SKM-1 (cell line): Measurements from ENCODE around the gene DNAH2.

Experiments used
- DNase-seq: peaks from one replicate; lab custom pipeline; 2025; ENCODE audit not compliant: unreplicated experiment; lab: John Stamatoyannopoulos, UW

The DNAH2 gene

DNA sequence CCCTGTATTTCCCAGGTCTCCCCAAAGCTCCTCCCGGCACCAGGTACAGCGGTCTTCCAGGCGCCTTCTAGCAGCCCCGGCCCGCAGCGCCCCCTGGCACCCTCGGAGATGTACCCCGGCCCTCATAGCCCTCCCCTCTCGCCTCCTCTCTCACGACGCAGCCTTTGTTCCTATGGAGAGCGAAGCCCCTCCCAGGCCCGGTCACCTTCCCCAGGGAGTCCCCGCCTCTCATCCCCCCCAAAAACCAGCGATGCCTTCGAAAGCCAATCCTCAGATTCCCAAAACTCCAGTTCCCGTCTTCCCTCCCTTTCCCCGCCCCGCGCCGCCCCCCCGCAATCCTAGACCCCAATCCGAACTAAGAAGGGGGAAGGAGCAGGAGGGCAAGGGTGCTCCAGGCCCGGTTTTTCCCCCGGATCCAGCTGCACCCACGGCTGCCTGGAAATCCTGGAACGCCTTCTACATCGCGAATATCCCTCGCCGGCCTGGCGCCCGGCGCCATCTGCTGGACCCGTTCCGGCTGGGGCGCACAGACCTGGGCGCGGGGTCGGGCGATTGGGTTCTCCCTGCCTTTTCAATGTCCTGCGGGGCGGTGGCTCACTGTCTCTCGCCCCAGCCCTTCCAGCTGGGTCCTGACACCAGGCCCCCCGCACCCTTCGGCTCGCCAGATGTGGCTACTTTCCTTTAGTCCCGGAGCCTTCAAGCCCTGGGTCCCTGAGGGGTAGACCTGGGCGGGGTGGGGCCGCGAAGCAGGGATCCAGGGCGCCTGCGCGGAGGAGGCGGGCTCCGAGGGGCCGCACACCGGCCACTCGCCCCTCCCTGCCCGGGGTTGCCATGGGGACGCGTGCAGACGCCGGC is at the start of gene DNAH2:
DNAH2 (plus strand) TSS at position 844 of the 855 bp plus-strand sequence. CDS start 1,991 bp downstream, outside the sequence.
- DNase-seq, result no peak

DNA sequence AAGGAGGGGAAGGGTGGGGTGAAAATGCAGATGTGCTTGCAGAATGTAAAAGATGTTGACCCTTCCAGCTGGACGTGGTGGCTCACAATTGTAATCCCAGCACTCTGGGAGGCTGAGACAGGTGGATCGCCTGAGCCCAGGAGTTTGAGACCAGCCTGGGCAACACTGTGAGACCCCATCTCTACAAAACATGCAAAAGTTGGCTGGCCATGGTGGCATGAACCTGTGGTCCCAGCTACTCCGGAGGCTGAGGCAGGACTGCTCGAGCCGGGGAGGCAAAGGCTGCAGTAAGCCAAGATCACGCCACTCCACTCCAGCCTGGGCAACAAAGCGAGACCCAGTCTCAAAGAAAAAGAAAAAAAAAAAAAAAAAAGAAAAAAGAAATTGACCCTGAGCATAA is 49.1 kb upstream of the DNAH2 start:
- DNase-seq, result no peak

DNA sequence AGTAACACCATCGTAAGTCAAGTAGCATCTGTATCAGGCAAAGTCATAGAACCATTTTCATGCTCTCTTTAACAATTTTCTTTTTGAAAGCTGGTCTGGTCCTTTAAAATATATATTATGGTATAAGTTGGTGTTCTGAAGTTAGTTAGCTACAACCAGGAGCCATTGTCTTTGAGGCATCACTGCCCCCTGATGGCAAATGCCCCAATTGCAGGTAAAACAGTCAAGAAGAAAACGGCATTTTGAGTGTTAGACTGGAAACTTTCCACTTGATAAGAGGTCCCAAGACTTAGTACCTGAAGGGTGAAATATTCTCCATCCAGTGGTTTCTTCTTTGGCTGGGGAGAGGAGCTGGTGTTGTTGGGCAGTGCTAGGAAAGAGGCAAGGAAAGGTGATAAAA is 44.3 kb upstream of the DNAH2 start:
- DNase-seq, result no peak

GRCh38 chr17:7674934-7675333 is 42.6 kb upstream of the DNAH2 start:
- no peak for DNase-seq

DNA sequence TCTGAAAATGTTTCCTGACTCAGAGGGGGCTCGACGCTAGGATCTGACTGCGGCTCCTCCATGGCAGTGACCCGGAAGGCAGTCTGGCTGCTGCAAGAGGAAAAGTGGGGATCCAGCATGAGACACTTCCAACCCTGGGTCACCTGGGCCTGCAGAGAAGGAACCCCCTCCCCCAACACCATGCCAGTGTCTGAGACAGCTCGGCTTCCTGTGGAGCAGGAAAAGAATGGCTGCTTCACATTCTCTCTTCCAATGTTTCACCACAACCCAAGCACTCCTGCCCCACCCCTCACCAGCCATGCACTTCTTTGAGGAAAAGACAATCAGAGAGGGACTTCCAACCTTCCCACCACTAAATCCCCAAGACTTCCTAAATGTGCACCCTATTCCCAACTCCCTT is 41.0 kb upstream of the DNAH2 start:
- no peak for DNase-seq

DNA sequence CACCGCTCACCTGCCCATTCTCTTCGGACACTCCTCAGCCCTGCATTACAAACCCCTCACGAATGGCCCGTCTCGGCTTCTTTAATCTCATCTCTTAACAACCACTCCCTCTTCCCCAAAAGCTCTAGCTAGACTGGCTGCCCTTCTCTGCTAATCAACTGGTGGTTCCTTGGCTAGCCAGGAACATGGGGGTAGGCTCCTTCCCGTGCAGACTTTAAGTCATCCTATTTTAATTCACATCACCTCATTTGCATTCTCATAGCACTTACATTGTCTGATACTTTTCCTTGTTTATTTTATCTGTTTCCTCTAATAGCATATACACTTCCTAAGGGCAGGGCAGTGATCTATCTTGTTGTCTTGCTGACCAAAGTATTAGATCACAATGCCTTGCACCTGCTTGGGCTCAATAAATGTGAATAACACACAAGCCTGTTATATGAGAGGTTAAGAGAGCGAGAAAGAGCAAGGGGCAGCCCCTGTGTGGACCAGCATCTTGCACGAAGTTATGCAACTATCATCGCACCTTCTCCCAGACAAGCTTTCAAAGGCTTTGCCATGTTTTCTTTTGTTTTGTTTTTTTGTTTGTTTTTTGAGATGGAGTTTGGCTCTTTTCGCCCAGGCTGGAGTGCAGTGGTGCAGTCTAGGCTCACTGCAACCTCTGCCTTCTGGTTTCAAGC is 40.0 kb upstream of the DNAH2 start:
- no peak for DNase-seq

DNA sequence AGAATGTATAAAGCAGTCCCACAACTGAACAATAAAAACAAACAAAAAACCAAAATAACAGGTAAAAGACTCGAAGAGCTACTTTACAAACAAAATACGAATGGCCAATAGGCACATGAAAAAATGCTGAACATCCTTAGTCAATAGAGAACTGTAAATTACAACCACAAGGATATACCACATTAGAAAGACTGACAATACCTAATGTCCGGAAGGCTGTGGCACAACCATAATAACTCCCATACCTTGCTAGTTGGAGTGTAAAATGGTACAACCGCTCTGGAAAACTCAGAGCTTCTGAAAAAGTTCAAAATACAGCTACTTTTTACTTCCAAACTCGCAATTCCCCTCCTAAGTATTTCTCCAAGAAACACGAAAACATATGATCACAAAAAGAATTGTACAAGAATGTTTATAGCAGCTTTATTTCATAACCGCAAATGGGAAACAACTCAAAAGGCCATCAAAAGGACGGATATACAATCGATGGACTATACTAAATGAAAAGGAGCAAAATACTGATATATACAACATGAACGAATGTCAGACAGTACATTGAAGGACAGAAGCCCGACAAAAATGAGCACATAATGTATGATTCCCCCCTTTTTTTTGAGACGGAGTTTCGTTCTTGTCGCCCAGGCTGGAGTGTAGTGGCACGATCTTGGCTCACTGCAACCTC is 32.6 kb upstream of the DNAH2 start:
- no peak for DNase-seq

DNA sequence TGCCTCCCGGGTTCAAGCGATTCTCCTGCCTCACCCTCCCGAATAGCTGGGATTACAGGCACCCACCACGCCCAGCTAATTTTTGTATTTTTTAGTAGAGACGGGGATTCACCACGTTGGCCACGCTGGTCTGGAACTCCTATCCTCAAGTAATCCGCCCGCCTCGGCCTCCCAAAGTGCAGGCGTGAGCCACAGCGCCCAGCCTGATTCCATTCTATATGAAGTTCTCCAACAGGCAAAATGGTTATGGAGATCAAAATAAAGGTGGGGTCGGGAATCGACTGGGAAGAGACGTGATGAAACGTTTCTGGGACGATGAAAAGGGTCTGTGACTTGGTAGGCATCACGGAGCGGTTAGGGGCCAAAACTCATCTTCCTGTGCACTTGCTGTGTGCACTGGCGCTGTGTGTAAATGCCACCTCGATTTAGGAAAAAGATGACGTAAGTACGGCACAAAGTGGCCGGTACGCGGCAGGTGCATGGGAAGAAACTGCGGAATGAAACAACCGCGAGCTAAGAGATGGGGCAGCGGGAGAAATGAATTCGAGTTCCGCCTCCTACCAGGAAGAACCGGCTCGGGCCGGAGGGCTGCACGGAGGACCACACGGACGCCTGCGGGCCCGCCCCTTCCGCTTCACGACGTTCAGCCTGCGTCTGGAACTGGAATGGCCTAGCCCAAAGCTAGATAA is 31.9 kb upstream of the DNAH2 start:
- peak; percentile 34 for DNase-seq

DNA sequence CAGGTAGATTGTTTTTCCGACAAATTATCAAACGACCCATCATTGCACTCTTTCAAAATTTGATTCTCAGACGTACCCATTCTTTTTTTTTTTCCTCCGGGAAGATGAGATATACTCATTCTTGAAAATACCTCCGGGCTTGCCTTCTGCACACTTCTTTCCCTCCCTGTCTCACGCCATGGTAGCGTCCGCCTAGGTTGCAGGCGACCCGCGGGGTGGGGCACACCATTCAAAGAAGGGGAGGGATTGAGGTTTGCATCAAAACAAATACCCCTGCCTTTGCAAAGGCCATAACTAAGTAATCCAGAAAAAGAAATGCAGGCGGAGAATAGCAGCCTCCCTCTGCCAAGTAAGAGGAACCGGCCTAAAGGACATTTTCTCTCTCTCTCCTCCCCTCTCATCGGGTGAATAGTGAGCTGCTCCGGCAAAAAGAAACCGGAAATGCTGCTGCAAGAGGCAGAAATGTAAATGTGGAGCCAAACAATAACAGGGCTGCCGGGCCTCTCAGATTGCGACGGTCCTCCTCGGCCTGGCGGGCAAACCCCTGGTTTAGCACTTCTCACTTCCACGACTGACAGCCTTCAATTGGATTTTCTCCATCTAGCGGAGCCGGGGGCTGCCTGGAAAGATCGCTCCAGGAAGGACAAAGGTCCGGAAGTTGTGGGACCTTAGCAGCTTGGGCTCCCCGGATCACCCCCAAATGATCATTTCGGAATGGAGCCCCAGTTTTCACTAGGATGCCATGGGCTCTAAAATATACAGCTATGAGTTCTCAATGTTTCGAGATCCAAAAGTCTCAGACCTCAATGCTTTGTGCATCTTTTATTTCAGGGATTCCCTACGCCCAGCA is 31.1 kb upstream of the DNAH2 start:
- no peak for DNase-seq

- DNase-seq, result peak; percentile 55
These were observed 30.3 kb upstream of the DNAH2 start, which contains the start of gene TP53 for GRCh38 chr17:7687072-7687907. TP53 (minus strand) TSS chr17:7687490; CDS start chr17:7676594, 10,896 bp downstream.

DNA sequence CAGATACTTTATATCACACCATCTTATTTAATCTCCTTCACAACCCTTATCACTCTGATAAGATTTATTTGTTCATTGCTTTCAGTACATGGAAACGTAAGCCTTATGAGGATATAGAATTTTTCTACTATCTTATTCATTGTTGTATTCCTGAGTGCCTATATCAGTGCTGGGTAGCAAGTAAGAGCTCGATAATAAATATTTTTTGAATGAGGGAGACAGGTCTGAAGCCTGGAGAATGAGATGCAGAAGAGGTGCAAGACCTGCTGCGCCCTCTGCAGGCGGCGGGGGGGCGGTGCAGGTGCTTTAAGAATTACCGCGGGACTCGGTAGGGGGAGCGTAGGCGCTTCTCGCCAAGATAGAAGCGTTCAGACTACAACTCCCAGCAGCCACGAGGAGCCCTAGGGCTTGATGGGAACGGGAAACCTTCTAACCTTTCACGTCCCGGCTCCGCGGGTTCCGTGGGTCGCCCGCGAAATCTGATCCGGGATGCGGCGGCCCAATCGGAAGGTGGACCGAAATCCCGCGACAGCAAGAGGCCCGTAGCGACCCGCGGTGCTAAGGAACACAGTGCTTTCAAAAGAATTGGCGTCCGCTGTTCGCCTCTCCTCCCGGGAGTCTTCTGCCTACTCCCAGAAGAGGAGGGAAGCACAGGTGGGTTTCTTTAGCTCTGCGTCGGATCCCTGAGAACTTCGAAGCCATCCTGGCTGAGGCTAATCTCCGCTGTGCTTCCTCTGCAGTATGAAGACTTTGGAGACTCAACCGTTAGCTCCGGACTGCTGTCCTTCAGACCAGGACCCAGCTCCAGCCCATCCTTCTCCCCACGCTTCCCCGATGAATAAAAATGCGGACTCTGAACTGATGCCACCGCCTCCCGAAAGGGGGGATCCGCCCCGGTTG is 29.4 kb upstream of the DNAH2 start, which contains the start of gene WRAP53:
WRAP53 (plus strand) TSS at position 570 of the 900 bp plus-strand sequence; CDS start at position 742, 172 bp downstream.
- DNase-seq, result peak; percentile 64

- no peak for DNase-seq
These were observed 28.7 kb upstream of the DNAH2 start for GRCh38 chr17:7688808-7689316.

GRCh38 chr17:7695586-7695985 is 22.0 kb upstream of the DNAH2 start:
- no peak for DNase-seq

DNA sequence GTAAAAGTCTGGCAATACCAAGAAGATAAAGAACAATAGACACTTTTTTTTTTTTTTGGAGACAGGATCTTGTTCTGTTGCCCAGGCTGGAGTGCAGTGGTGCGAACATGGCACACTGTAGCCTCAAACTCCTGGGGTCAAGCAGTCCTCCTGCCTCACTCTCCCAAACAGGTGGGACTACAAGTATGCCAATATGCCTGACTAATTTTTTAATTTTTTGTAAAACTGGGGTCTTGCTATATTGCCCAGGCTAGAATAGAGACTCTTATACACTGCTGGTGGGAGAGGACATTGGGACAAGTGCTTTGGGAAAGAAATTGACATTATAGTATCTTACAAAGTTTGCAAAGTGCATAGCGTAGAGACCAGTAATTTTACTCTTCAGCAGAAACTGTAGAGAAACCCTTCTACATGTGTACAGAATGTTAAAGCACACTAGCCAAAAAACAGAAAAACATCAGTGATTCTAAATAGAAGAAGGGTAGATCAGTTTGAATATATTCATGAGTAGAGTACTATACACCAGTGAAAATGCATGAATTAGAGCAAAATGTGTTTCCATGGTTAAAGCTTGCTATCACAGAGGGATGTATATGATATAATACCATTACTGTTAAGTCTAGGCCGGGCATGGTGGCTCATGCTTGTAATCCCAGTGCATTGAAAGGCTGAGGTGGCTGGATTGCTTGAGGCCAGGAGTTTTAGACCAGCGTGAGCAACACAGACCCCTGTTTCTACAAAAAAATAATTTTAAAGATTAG is 19.5 kb upstream of the DNAH2 start:
- DNase-seq, result no peak

DNA sequence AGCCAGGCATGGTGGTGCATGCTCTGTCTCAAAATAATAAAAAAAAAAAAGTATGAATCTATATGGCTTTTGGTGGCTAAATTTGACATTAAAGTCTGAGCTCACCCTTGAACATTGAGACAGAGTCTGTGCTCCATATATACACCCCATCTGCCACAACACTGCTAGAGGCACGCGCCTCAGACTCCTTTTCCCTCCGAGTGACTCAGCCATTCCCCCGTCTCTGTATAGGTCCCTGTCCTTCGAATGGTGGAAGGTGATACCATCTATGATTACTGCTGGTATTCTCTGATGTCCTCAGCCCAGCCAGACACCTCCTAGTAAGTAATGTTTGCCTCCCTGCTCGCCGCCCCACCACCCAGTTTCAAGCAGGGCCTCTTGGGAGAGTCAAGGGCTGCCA is 17.0 kb upstream of the DNAH2 start:
- no peak for DNase-seq

DNA sequence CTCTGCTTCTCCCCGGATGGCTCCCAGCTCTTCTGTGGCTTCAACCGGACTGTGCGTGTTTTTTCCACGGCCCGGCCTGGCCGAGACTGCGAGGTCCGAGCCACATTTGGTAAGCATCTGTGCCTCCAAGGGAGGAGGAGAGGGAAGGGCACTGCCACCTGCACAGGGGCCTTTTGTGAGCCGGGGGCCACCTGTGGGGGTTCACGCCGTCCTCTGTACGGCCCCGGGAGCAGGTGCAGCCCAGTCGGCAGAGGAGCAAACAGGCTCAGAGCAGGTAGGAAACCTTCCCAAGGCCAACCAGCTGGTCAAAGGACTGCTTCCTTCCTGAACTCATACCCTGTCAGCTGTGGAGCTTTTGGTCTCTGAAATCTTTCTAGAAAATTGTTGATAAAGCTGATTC is 15.9 kb upstream of the DNAH2 start:
- no peak for DNase-seq

- DNase-seq, result no peak
These were observed 14.8 kb upstream of the DNAH2 start for GRCh38 chr17:7702776-7703175.
